Mesendoderm (in vitro differentiated cells): ENCODE results near the gene SNX11. TPM values are rescaled to one million over a fixed set of nuclear protein-coding genes. Genes with fewer than 3 reads are reported as not detected.

Experiments
- DNase-seq: peaks from one replicate; pipeline ENCODE4 v3.0.0; 2013
- H2AK5ac ChIP-seq: 2 replicates; pipeline ENCODE4 v1.6.1; 2013; ENCODE audit warnings: low read length, inconsistent platforms
- H2BK120ac ChIP-seq: 2 replicates; pipeline ENCODE4 v1.6.1; 2013; ENCODE audit warnings: low read depth, mild to moderate bottlenecking, low read length, moderate library complexity, mixed read lengths
- H2BK15ac ChIP-seq: replicated peaks from 2 replicates; pipeline ENCODE4 v1.6.1; 2013; ENCODE audit warnings: low read depth, mild to moderate bottlenecking, moderate library complexity
- H2BK5ac ChIP-seq: 2 replicates; pipeline ENCODE4 v1.6.1; 2013; ENCODE audit warnings: low read length, inconsistent platforms
- H3K18ac ChIP-seq: 2 replicates; pipeline ENCODE4 v1.6.1; 2013; ENCODE audit warnings: mild to moderate bottlenecking, low read length, mixed read lengths
- H3K23ac ChIP-seq: one replicate; pipeline ENCODE4 v1.6.1; 2013; ENCODE audit warnings: low read length
- H3K27ac ChIP-seq: 2 replicates; pipeline ENCODE4 v1.5.1; 2013; ENCODE audit warnings: low read depth, mild to moderate bottlenecking, inconsistent platforms, low read length, moderate library complexity
- H3K27me3 ChIP-seq: 2 replicates; pipeline ENCODE4 v1.6.1; 2013; ENCODE audit warnings: low read length, control low read depth, mild to moderate bottlenecking, inconsistent platforms; ENCODE audit not compliant: insufficient read depth, poor library complexity
- H3K36me3 ChIP-seq: 2 replicates; pipeline ENCODE4 v1.6.1; 2013; ENCODE audit warnings: low read length, inconsistent platforms; ENCODE audit not compliant: control insufficient read depth, insufficient read depth
- H3K4ac ChIP-seq: one replicate; pipeline ENCODE4 v1.6.1; 2013; ENCODE audit warnings: low read depth, mild to moderate bottlenecking, low read length, moderate library complexity
- H3K4me1 ChIP-seq: 2 replicates; pipeline ENCODE4 v1.6.1; 2013; ENCODE audit warnings: low read depth, low read length, inconsistent platforms; ENCODE audit not compliant: control insufficient read depth
- H3K4me2 ChIP-seq: 2 replicates; pipeline ENCODE4 v1.6.1; 2013; ENCODE audit warnings: low read length
- H3K4me3 ChIP-seq: 2 replicates; pipeline ENCODE4 v1.5.1; 2013; ENCODE audit warnings: mild to moderate bottlenecking, low read length
- H3K56ac ChIP-seq: one replicate; pipeline ENCODE4 v1.6.1; 2013; ENCODE audit warnings: low read length
- H3K79me1 ChIP-seq: 2 replicates; pipeline ENCODE4 v1.6.1; 2013; ENCODE audit warnings: low read length, inconsistent platforms
- H3K79me2 ChIP-seq: 2 replicates; pipeline ENCODE4 v1.6.1; 2013; ENCODE audit warnings: mild to moderate bottlenecking, low read length; ENCODE audit not compliant: control insufficient read depth, insufficient read depth
- H3K9ac ChIP-seq: 2 replicates; pipeline ENCODE4 v1.6.1; 2013; ENCODE audit warnings: low read length, inconsistent platforms
- H4K5ac ChIP-seq: one replicate; pipeline ENCODE4 v1.6.1; 2013; ENCODE audit warnings: low read length
- H4K8ac ChIP-seq: one replicate; pipeline ENCODE4 v1.6.1; 2013; ENCODE audit warnings: low read depth, mild to moderate bottlenecking, control low read depth, low read length, moderate library complexity
- WGBS: extraction: QIAGEN DNeasy Blood & Tissue Kit; methylation state at CpG from one replicate; pipeline ENCODE4 v1.1.7; 2013; ENCODE audit warnings: low lambda C conversion rate, missing lambda C conversion rate; ENCODE audit not compliant: insufficient coverage; ENCODE audit errors: extremely low coverage; 5-methylcytosine and 5-hydroxymethylcytosine counted together
- polyA plus RNA-seq, 2 experiments: library from polyadenylated mRNA; stranded (reverse); fragments of 200-250 nt; gene quantifications; one replicate each; pipeline ENCODE4 v1.2.3, GENCODE V29; 2013

Gene SNX11, protein sequence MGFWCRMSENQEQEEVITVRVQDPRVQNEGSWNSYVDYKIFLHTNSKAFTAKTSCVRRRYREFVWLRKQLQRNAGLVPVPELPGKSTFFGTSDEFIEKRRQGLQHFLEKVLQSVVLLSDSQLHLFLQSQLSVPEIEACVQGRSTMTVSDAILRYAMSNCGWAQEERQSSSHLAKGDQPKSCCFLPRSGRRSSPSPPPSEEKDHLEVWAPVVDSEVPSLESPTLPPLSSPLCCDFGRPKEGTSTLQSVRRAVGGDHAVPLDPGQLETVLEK
- polyA plus RNA-seq (2013, experiment 1 of 2) = 10.0 TPM
- 10.2 TPM for polyA plus RNA-seq (2013, experiment 2 of 2)

DNA sequence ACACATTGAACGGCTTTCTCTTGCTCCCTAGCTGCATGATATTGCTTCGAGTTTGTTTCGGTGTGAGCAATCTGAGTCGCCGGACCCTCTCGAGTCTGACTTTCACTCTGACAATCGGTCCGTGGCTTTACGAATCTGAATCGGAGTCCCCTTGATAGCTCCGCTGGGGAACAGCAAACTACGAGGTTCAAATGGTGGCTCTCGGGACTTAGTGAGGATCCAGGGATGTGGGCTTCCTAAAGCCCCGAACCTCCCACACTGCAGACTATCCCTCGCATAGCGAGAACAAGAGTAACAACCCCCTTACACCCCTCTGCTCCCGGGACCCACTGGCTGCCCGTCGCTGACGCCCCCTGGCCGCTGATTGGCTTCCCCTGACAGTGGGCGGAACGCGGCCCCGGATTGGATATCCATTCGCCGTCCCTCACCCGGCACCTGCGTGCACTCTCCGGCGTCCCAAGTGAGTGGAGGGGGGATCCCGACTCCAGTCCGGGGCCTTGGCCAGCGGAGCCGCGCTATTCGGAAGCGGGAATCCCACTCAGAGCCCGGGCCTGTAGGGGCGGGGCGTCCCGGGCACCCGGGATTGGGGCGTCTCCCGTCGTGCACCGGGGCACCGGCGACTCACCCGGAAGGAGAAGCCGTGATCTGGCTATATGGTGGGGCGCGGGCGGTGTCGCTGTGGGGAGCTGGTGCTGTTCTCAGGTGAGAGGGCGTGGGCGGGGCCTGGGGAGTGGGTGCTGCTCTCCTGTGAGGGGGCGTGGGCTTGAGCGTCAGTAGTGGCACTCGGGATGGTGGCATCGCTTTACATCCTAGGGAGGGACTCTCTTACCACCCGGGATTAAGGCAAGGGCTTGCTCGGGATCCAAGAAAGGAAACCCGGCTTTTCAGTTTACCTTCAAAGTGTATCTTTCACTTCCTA lies at the start of gene SNX11:
TSS of gene SNX11 (plus strand) at position 630 of the 919 bp plus-strand sequence. CDS start 4,278 bp downstream, outside the sequence.
- H4K8ac ChIP-seq = no peak within 1 kb of the TSS
- no peak within 1 kb of the TSS for H2BK15ac ChIP-seq
- peaks cover 13% of the 10 kb centered on the region for H3K79me2 ChIP-seq
- H3K27me3 ChIP-seq = no peaks in the 10 kb centered on the region
- DNase-seq = peak; percentile 96
- peak within 1 kb of the TSS; percentile 85 for H3K4me3 ChIP-seq
- peak within 1 kb of the TSS; percentile 88 for H3K27ac ChIP-seq
- peak within 1 kb of the TSS; percentile 99 for H3K4me2 ChIP-seq
- peak within 1 kb of the TSS; percentile 87 for H3K9ac ChIP-seq
- peaks cover 9% of the 10 kb centered on the region for H3K79me1 ChIP-seq
- no peaks in the 10 kb centered on the region for H3K36me3 ChIP-seq
- H3K56ac ChIP-seq = peak within 1 kb of the TSS; percentile 91
- H4K5ac ChIP-seq = peak within 1 kb of the TSS; percentile 27
- H2AK5ac ChIP-seq = no peak within 1 kb of the TSS
- WGBS = no CpG with 5 or more reads among the region's 64 CpGs
- H3K4ac ChIP-seq = no peak within 1 kb of the TSS
- H3K23ac ChIP-seq = no peak within 1 kb of the TSS
- H3K4me1 ChIP-seq = no peaks in the 10 kb centered on the region
- no peak within 1 kb of the TSS for H2BK5ac ChIP-seq
- no peak within 1 kb of the TSS for H2BK120ac ChIP-seq
- H3K18ac ChIP-seq = no peak within 1 kb of the TSS

- Histone ChIP-seq H2BK15ac (no peak overlapping the region), H4K8ac (no peak overlapping the region), H3K27me3 (no peaks in the 10 kb centered on the region), H2AK5ac (no peak overlapping the region), H3K18ac (no peak overlapping the region), H2BK5ac (no peak overlapping the region), H3K4me3 (no peak overlapping the region), H3K4ac (no peak overlapping the region), H3K36me3 (peaks cover 32% of the 10 kb centered on the region), H3K23ac (no peak overlapping the region), H4K5ac (no peak overlapping the region), H2BK120ac (no peak overlapping the region), H3K79me2 (peaks cover 53% of the 10 kb centered on the region), H3K4me1 (peaks cover 8% of the 10 kb centered on the region), H3K56ac (no peak overlapping the region), H3K27ac (no peak overlapping the region), H3K9ac (no peak overlapping the region), H3K4me2 (no peak overlapping the region), H3K79me1 (peaks cover 31% of the 10 kb centered on the region)
- DNase-seq = no peak
- WGBS = no CpG with 5 or more reads among the region's 11 CpGs
Measured at GRCh38 chr17:48058393-48059124, 49.0 kb upstream of the SNX11 start.

DNA sequence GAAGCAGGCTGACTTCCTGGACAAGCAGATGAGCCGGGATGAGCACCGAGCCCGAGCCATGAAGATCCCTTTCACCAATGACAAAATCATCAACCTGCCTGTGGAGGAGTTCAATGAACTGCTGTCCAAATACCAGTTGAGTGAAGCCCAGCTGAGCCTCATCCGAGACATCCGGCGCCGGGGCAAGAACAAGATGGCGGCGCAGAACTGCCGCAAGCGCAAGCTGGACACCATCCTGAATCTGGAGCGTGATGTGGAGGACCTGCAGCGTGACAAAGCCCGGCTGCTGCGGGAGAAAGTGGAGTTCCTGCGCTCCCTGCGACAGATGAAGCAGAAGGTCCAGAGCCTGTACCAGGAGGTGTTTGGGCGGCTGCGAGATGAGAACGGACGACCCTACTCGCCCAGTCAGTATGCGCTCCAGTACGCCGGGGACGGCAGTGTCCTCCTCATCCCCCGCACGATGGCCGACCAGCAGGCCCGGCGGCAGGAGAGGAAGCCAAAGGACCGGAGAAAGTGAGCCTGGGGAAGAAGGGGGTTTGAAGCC lies 48.4 kb upstream of the SNX11 start:
- Histone ChIP-seq H2BK120ac (no peak overlapping the region), H3K4me2 (no peak overlapping the region), H3K9ac (no peak overlapping the region), H2AK5ac (no peak overlapping the region), H2BK5ac (no peak overlapping the region), H3K4ac (no peak overlapping the region), H3K79me1 (peaks cover 31% of the 10 kb centered on the region), H3K79me2 (peaks cover 50% of the 10 kb centered on the region), H3K4me3 (no peak overlapping the region), H3K27ac (no peak overlapping the region), H3K4me1 (peaks cover 8% of the 10 kb centered on the region), H3K56ac (no peak overlapping the region), H4K5ac (no peak overlapping the region), H3K18ac (no peak overlapping the region), H2BK15ac (no peak overlapping the region), H3K36me3 (peaks cover 32% of the 10 kb centered on the region), H3K23ac (no peak overlapping the region), H3K27me3 (no peaks in the 10 kb centered on the region), H4K8ac (no peak overlapping the region)
- no CpG with 5 or more reads among the region's 32 CpGs for WGBS
- no peak for DNase-seq

GRCh38 chr17:48060249-48060648 lies 47.3 kb upstream of the SNX11 start:
- Histone ChIP-seq H3K4me3 (no peak overlapping the region), H4K5ac (no peak overlapping the region), H4K8ac (no peak overlapping the region), H3K4me2 (no peak overlapping the region), H3K79me2 (peaks cover 43% of the 10 kb centered on the region), H3K79me1 (peaks cover 30% of the 10 kb centered on the region), H3K4ac (no peak overlapping the region), H2BK5ac (no peak overlapping the region), H2BK120ac (no peak overlapping the region), H3K18ac (no peak overlapping the region), H2AK5ac (no peak overlapping the region), H3K27me3 (no peaks in the 10 kb centered on the region), H3K56ac (no peak overlapping the region), H2BK15ac (no peak overlapping the region), H3K36me3 (peaks cover 34% of the 10 kb centered on the region), H3K4me1 (peaks cover 7% of the 10 kb centered on the region), H3K27ac (no peak overlapping the region), H3K9ac (no peak overlapping the region), H3K23ac (no peak overlapping the region)
- no CpG with 5 or more reads among the region's 7 CpGs for WGBS
- no peak for DNase-seq

GRCh38 chr17:48062273-48062672 lies 45.3 kb upstream of the SNX11 start:
- WGBS = no CpG with 5 or more reads among the region's 7 CpGs
- peaks cover 30% of the 10 kb centered on the region for H3K36me3 ChIP-seq

More at GRCh38 chr17:48062273-48062672, 45.3 kb upstream of the SNX11 start:
- no peak overlapping the region for H2BK15ac ChIP-seq
- no peak overlapping the region for H4K8ac ChIP-seq
- no peak overlapping the region for H3K18ac ChIP-seq
- H3K4ac ChIP-seq = no peak overlapping the region
- H3K4me2 ChIP-seq = no peak overlapping the region
- no peak overlapping the region for H3K23ac ChIP-seq
- H3K27me3 ChIP-seq = no peaks in the 10 kb centered on the region
- no peak overlapping the region for H3K4me3 ChIP-seq
- peaks cover 12% of the 10 kb centered on the region for H3K79me1 ChIP-seq
- no peak overlapping the region for H2BK120ac ChIP-seq
- H3K56ac ChIP-seq = no peak overlapping the region
- H3K9ac ChIP-seq = no peak overlapping the region
- H4K5ac ChIP-seq = no peak overlapping the region
- H2BK5ac ChIP-seq = no peak overlapping the region
- H2AK5ac ChIP-seq = no peak overlapping the region
- H3K79me2 ChIP-seq = peaks cover 23% of the 10 kb centered on the region
- H3K27ac ChIP-seq = no peak overlapping the region
- H3K4me1 ChIP-seq = no peaks in the 10 kb centered on the region
- no peak for DNase-seq
